Lung (tissue), 12 donors: Measurements from ENCODE around the gene BLOC1S6. TPM values are rescaled to one million over a fixed set of nuclear protein-coding genes. Genes with fewer than 3 reads are reported as not detected.

ENCODE experiments used
- ATAC-seq: fragments of 200-7000 bp; cut with Tn5 transposase; one replicate; pipeline ENCODE4 v1.9.1; 2020; ENCODE audit warnings: moderate number of reproducible peaks; ENCODE audit not compliant: insufficient read depth, low FRiP score
- DNase-seq, 3 donors: peaks; one replicate each; pipeline ENCODE4 v3.0.0-alpha.2; 2013 to 2017
- H3K27ac ChIP-seq, 2 donors: one replicate each; pipeline ENCODE4 v1.5.1; 2013; ENCODE audit warnings: mild to moderate bottlenecking in 2 of 2, moderate library complexity in 2 of 2, control low read depth in 1 of 2, inconsistent platforms in 1 of 2, low read depth in 1 of 2, low read length in 1 of 2
- H3K27me3 ChIP-seq, 3 donors: one replicate each; pipeline ENCODE4 v1.5.1; 2013; ENCODE audit warnings: low read length in 2 of 3; ENCODE audit not compliant: control insufficient read depth in 3 of 3, insufficient read depth in 3 of 3
- H3K36me3 ChIP-seq, 4 donors: one replicate each; pipeline ENCODE4 v1.5.1; 2013; ENCODE audit warnings: low read length in 4 of 4, mild to moderate bottlenecking in 1 of 4, moderate library complexity in 1 of 4; ENCODE audit not compliant: control insufficient read depth in 4 of 4, insufficient read depth in 4 of 4
- H3K4me1 ChIP-seq, 5 donors: one replicate each; pipeline ENCODE4 v1.5.1; 2013; ENCODE audit warnings: low read length in 5 of 5, mild to moderate bottlenecking in 2 of 5, moderate library complexity in 1 of 5; ENCODE audit not compliant: control insufficient read depth in 5 of 5, insufficient read depth in 5 of 5
- H3K4me3 ChIP-seq: one replicate; pipeline ENCODE4 v1.5.1; 2013; ENCODE audit warnings: mild to moderate bottlenecking, control low read depth, moderate library complexity
- H3K9ac ChIP-seq, 2 donors: one replicate each; pipeline ENCODE4 v1.5.1; 2013; ENCODE audit warnings: low read length in 2 of 2, control low read depth in 1 of 2; ENCODE audit not compliant: insufficient read depth in 1 of 2
- H3K9me3 ChIP-seq, 4 donors: one replicate each; pipeline ENCODE4 v1.5.1; 2013; ENCODE audit warnings: low read length in 3 of 4, mild to moderate bottlenecking in 1 of 4, moderate library complexity in 1 of 4; ENCODE audit not compliant: control insufficient read depth in 4 of 4, insufficient read depth in 3 of 4
- WGBS, 2 donors: extraction: QIAGEN DNeasy Blood & Tissue Kit; methylation state at CpG; one replicate each; pipeline ENCODE4 v1.1.7; 2013; 5-methylcytosine and 5-hydroxymethylcytosine counted together
- polyA plus RNA-seq, 2 donors: library from polyadenylated mRNA; stranded (reverse); fragments of 200-250 nt; gene quantifications; one replicate each; pipeline ENCODE4 v1.2.1, GENCODE V29; 2013
- total RNA-seq, 2 donors: library from RNA; depleted of rRNA in 1 of 2; stranded (reverse); fragments of >200 nt in 1 of 2; gene quantifications; one replicate each; pipeline ENCODE4 v1.2.1, GENCODE V29; 2014 to 2021
- TF ChIP-seq, protein P1 (sequence below): IDR thresholded peaks from 2 replicates; pipeline ENCODE4 v1.5.1; 2012; ENCODE audit warnings: mild to moderate bottlenecking; ENCODE audit errors: control extremely low read depth, extremely low read depth
- donor health status: control.
- donor health status: control.
- donor health status: Bipolar disorder and iron deficiency.
- donor health status: healthy.
- donor health status: DM: yes; HTN: yes; CAD: no.

Gene BLOC1S6
- total and polyA plus RNA-seq, 4 donors, result 15.2 to 56.5 (median 30.3) TPM

- ATAC-seq (no peak), DNase-seq (no peak)
- TF ChIP-seq, protein P1, sequence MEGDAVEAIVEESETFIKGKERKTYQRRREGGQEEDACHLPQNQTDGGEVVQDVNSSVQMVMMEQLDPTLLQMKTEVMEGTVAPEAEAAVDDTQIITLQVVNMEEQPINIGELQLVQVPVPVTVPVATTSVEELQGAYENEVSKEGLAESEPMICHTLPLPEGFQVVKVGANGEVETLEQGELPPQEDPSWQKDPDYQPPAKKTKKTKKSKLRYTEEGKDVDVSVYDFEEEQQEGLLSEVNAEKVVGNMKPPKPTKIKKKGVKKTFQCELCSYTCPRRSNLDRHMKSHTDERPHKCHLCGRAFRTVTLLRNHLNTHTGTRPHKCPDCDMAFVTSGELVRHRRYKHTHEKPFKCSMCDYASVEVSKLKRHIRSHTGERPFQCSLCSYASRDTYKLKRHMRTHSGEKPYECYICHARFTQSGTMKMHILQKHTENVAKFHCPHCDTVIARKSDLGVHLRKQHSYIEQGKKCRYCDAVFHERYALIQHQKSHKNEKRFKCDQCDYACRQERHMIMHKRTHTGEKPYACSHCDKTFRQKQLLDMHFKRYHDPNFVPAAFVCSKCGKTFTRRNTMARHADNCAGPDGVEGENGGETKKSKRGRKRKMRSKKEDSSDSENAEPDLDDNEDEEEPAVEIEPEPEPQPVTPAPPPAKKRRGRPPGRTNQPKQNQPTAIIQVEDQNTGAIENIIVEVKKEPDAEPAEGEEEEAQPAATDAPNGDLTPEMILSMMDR, result no peak
- no peak overlapping the region for H3K27ac ChIP-seq
- H3K9me3 ChIP-seq, result peaks cover 0 to 1% (median 0%) of the 10 kb centered on the region in 4 donors
- H3K9ac ChIP-seq, result no peak overlapping the region
- H3K36me3 ChIP-seq, result no peaks in the 10 kb centered on the region
- 74 to 84% methylated on average over 3 of the region's 3 CpGs for WGBS, 2 donors
- H3K27me3 ChIP-seq, result no peaks in the 10 kb centered on the region
- no peaks in the 10 kb centered on the region for H3K4me1 ChIP-seq
- H3K4me3 ChIP-seq, result no peak overlapping the region
Observed at GRCh38 chr15:45616901-45617323, 29.7 kb downstream of the BLOC1S6 start.

DNA sequence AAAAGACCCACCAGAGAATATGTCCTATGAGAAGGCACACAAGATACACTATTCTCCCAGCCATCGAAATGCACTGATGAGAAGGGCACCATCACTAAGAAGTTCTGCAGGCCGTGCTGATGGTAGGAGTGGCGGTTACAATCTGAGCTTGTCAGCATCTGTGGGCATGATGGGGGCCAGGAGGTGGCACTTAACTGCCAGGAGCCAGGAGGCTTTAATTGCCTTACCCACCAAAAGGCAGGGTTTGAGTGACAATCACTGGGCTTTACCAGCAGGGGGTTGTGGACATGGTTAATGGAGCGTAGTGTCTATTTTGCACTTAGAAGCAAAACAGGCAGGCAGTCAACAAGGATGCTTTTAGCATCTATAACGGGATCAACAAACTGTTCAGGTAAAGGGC is 31.6 kb downstream of the BLOC1S6 start:
- TF ChIP-seq, protein P1, result no peak
- Histone ChIP-seq H3K27me3 (no peaks in the 10 kb centered on the region), H3K4me3 (no peak overlapping the region), H3K9ac (no peak overlapping the region), H3K36me3 (no peaks in the 10 kb centered on the region), H3K9me3 (peaks cover 0 to 1% (median 0%) of the 10 kb centered on the region in 4 donors), H3K27ac (no peak overlapping the region), H3K4me1 (no peaks in the 10 kb centered on the region)
- no peak for ATAC-seq
- WGBS, 2 donors, result 89 to 92% methylated on average over 5 of the region's 5 CpGs
- no peak for DNase-seq

DNA sequence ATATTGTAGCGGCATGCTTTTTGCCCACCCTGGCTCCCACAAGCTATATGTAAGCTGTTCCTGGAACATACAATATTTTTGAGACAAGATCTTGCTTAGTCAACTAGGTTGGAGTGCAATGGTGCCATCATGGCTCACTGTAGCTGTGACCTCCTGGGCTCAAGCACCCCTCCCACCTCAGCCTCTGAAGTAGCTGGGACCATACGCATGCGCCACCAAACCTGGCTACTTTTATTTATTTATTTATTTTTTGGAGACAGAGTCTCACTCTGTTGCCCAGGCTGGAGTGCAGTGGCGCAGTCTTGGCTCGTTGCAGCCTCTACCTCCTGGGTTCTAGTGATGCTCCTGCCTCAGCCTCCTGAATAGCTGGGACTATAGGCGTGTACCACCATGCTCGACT is 41.0 kb downstream of the BLOC1S6 start:
- peaks cover 0 to 2% (median under 1%) of the 10 kb centered on the region in 4 donors for H3K9me3 ChIP-seq
- TF ChIP-seq, protein P1, result no peak
- no peaks in the 10 kb centered on the region for H3K36me3 ChIP-seq
- H3K4me1 ChIP-seq, result no peaks in the 10 kb centered on the region
- no peak overlapping the region for H3K27ac ChIP-seq
- H3K4me3 ChIP-seq, result no peak overlapping the region
- H3K9ac ChIP-seq, result no peak overlapping the region
- 86 to 97% methylated on average over 7 of the region's 7 CpGs for WGBS, 2 donors
- DNase-seq, result no peak
- H3K27me3 ChIP-seq, result no peaks in the 10 kb centered on the region
- no peak for ATAC-seq
